Measurements from ENCODE around the gene HOXD12. TPM values are rescaled to one million over a fixed set of nuclear protein-coding genes. Genes with fewer than 3 reads are reported as not detected.
A peak's percentile ranks its signal among the peaks of the same experiment; 100 is the strongest.

HOXD12 gene
- polyA plus RNA-seq, 12 donors: 0.15 to 0.37 TPM; not detected in 10

DNA sequence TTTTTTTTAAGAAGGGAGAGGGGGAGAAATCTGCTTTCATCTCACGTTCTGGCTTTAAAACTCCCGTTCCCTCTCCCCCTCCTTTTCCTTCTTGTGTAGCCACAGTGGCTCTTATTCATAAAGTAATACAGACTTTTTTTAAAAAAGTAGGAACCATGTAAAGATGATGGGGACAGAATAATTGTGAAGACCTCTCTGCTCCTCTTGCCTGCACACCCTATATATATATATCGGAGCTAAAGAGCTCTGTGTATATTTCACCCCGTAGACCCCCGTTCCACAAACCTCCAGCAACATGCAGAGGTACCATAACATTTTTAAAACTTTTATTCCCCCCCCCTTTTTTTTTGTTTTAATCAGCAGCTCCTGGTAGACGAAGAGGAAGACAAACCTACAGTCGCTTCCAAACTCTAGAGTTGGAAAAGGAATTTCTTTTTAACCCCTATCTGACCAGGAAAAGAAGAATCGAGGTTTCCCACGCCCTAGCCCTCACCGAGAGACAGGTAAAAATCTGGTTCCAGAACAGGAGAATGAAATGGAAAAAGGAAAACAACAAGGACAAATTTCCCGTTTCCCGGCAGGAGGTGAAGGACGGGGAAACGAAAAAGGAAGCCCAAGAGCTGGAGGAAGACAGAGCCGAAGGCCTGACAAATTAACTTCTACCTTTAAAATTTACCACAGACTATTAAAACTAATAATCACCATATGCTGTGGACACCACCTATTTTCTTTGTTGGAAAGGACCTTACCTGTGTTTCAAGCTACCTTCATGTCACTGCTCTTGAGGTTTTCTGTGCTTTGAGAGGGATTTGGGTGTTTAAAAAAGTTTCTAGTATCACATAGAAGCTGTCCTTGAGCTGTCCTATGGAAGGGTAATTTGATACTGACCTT, 31.6 kb downstream of the HOXD12 start:
- DNase-seq: no peak

DNA sequence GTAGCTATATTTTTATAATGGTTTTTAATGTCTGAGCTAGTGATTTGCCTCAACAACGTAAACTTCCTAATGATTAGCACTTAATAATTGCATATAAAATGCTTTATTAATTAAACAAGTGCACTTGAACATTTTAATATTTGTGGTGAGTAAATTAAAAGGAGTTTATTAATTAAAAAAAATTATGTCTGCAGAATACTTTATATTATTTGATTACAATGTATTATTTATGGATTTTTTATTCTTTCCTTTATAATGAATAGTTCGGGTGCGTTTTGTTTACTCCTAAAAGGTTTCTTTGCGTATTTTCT, 32.2 kb downstream of the HOXD12 start:
- DNase-seq: no peak

DNA sequence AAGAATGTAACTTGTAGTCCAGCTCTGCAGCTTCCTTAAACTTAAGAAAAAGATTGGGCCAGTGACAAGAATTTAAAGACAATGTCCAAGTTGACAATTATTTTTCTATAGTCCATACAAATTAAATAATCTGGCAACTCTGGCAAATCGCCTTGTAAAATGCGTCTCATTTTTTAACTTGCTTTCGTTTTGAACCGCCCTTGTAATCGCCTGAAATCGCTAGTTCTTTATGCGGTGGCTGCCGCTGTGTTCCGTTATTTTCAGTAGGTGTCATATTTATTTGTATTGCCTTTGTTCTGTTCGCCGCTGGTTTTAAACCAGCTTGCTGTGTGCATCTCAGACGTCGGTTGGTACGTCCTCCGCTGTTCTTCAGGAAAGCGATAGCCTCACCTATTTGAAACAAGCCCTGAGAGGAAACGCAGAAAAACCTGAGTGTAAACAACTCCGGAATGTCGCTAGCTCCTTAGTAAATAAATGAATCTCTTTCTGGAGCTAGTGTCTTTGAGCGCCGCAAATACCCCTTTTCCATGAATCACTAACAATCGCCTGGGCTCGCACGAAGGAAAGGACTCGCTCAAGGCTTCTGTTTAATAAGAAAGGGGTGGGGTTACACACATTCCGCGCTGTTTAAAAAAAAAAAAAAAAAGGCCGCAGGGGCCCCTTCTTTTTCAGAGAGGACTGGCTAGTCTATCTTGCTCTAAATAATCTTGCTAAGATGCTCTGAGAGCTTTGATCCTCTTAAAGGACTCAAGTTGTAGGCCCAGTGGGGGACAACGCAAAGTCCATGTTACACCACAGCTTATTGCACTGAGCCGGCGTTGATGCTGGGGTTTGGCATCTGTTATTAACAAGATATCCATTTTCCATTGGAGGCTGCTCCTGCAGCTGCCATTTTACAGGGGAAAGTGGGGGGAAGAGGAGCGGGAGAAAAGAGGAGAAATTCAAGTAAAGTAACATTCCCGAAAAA, 32.9 kb downstream of the HOXD12 start:
- no peak for DNase-seq

DNA sequence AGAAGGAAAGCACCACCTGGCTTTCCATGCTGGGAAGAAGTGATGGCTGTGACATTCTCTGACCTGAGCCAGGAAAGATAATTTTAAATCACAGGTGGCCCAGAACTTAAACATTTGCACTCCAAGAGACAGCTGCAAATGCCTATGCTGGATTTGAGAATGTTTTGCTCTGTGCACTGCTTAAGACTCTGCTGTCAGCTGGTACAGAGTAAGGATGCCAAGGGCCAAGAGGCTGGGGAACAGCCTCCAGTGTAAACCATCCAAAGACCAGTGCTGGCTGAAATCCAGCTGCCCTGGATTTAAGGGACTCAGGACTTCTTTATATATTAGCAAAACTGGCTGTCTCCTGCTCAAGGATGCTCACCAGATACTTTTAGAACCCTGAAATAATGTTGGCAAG, 33.8 kb downstream of the HOXD12 start:
- no peak for DNase-seq

DNA sequence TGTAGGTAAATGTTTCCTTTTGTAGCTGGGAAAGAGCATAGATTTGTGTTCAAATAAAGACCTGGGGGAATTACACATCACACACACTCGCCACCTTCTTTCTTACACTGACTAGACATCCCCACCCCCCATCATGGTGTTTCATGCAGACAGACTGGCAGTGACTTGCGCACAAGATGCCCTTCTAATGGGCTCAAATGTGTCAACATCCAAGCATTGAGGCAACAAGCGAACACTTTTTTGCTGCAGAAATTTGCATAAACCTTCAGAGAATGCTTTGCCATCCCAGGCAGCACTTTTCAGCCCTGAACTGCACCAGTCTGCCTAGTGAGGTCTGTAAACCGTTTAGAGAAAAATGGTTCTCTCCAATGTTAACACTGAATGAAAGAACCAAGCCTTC, 34.4 kb downstream of the HOXD12 start:
- no peak for DNase-seq

DNA sequence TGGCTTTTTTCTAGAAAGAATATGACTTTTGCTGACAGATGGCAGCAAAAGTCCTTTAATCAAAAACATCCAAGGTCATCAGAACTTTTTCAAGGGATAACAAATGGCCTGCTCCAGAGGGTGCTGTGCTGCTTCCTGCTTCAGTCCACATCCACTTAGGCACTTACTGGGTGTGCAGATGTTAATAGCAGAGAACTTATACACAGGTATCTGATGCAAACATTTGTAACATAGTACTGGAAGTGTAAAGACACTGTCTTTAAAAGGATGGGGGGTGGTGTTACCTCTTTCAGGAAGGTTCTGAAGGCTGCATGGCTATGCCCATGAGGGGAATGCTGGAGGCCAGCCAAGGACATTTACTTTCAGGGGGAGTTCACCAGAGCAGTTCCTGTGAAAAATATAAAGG, 35.4 kb downstream of the HOXD12 start:
- DNase-seq: no peak

DNA sequence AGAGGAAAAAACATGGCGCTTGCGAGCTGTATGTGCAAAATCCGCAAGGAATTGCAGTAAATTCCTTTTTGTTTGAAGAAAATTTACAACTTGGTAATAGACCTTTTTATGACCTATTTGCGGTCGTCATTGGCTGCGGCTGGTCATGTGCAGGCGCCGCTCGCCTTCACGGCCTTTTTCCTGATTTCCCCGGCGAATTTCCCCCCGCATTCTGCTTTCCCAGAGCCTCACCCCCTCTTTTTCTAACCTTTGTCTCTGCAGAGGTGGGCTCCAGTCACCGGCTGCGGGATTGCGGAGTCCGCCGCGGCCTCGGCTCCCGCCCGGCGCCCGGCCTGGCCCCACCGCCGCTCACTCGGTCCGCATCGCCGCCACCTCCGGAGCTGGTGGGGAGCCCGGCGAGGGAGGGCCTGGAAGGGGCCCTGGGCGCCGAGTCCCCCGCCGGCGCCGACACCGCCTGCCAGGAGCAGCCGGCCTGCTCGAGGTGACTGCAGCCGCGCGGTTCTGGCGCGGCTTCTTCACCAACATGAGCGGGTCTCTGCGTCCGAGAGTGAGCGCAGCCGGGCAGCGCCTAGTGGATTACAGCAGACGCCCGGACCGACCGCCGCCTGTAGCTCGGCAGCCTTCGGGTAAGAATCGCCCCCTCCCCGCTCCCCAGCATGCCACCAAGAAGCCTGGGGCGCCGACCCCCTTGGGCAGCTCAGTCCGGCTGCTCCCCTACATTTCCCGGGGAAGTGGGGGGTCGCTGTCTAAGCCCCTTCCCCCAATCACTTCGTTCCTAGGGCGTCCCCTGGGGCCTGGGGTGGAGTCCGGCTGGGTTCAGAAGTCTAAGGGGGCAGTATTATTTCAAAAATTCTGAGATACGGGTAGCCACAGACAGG, 37.0 kb downstream of the HOXD12 start:
- peak; percentile 77 for DNase-seq

DNA sequence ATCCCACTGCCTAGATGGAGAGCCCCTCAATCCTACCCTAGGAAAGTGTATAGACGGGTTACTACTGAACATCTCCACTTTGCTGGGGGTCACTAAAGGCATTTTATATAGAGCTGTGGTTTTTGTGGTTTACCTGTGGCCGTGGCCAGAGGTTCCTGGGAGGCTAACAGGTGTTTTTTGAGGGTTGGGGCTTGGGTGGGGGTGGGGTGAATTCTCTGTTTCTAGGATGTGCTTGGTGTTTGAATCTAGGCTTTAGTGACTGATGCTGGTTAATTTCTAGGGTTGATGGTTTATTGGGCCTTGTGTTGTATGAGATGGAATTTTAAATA, 37.6 kb downstream of the HOXD12 start:
- DNase-seq: no peak

DNA sequence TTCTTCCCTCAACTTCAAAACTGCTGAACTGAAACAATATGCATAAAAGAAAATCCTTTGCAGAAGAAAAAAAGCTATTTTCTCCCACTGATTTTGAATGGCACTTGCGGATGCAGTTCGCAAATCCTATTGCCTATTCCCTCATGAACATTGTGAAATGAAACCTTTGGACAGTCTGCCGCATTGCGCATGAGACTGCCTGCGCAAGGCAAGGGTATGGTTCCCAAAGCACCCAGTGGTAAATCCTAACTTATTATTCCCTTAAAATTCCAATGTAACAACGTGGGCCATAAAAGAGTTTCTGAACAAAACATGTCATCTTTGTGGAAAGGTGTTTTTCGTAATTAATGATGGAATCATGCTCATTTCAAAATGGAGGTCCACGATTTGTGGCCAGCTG, 38.3 kb downstream of the HOXD12 start:
- DNase-seq: no peak

DNA sequence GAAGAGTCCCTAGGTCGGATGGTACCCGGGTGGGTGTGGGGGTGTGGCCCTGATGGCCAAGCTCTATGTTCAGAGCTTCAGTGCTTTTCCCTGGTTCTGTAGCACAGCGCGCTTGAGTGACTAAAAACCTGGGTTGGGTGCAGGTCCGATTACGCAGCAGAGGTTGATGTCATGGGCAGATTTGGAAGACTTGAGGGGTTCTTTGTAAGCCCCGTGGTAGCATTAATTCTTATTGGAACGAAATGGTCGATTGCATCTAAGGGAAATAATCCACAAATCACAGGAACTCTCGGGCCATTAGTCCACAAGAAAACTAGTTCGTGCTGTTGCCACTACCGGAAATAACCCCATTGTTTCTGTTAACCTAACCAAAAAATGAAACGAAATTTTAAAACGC, 38.9 kb downstream of the HOXD12 start:
- no peak for DNase-seq

DNA sequence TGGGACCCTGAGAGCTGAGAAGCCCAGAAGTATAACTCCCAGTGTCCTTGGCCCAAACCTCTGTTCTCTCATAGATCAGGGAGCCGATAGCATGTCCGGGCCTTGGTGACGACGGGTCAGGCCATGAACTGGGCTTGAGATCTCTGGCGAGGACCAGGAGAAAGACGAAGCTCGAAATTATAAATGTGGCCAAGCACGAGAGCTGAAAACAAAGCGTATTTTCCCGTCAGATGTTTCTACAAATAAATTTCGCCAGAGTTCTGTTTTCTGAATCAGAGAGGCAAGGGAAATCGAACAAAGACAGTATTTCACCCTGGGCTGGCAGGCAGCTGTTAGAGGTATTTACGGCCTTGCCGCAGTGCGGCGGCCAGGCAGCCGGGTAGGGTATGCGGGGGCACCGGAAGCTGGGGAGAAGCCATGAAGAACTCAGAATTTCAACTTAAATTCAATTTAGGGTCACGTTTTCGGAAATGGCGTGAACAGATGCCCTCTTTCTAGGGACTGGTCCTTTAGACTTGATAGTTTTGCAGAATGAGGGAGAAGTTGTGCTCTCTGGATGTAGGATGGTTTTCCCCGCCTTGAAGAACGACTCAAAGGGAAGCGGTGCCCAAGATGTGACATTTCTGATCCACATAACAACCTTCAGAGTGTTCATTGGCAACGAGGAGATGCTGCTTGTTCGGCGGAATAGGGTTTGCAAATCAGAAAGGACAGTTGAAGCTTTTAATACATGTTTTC, 39.5 kb downstream of the HOXD12 start:
- no peak for DNase-seq

DNA sequence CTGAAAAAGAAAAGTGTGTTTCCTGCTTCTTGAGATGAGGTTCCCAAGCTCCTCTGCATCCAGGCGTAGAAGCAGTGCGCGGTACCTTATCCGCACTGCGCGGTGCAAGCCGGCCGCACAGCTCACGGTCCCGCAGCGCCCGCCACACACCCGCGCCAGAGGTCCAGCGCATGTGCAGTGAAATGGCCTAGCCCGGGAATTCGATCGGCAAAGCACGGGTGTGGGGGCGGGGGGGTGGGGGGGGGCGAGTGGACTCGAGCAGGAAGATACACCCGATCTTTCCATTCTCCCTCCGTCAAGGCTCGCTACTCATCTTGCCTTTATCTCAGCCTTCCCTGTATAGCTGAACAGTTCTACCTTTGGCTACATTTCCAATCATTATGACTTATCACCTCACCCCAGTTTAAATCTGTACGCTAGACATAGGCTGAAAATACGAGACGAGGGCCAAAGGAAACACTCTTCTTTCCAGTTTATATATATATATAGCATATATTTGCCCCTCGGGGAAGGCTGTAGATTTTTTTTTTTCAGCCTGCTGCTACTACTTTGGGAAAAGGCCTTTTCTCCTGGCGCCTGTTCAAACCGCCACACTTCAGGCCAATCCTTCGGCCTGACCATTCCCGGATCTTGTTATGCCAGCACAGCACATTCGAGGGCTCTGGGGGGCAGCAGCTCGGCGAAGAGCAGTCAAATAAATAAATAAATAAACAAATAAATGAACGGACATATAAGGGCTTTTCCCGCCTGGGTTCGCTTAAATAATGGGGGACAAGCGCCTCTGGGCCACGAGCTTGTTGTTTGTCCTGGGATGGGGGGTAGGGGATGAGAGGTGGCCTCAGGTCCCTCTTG, 40.3 kb downstream of the HOXD12 start:
- no peak for DNase-seq

DNA sequence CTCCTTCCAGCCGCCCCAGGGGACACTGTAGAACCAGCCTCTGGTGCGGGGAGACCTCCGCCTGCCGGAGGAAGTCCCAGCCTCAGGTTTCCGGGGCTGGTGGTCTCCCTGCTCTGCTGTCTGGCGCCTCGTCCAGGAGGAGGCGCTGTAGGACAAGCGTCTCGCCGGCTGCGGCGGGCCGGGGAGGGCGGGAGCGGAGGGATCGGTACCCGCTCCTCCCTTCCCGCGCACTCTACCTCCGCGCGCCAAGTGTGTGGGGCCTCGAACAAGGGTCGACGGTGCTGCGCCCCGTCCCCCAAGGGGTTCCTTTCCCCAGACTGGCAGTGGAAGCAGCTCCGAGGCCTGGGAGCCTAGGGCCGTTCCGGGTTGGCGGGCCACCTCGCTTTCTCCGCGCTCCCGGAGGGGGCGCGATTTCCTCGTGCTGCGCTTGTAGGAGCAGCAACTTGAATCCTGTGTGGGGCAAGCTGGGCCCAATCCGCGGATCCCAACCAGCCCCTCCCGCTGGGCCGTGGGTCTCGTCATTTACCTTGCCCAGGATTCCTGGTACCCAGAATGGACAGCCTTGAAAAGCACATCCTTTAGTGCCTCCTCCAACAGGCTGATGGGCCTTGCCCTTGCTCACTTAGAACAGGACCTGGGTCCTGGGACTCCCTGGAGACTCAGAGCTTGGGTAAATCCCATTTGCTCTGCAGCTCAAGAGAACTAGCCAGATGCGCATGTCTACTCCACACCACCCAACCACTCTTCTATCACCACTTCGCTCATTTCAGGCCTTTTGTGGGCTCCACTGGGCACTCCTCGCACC, 41.1 kb downstream of the HOXD12 start:
- peak; percentile 93 for DNase-seq

DNA sequence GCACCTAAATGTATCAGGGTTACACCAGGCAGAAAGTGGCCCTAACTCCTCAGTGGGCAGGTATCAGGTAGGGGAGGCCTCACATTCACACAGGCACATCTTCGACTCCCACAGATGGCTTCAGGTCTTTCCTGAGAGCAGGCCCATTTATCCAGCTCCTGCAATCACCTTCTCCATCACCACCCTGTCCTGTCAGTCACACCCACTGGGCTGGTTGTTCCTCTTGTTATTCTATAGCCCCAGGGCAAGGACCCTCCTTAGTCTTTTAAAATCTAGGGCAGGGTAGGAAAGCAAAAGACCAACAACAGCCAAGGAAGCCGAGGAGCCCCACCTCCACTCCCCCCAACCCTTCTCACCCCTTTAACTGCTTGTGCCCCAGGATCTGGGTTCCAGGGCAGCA, 42.7 kb downstream of the HOXD12 start:
- DNase-seq: no peak

DNA sequence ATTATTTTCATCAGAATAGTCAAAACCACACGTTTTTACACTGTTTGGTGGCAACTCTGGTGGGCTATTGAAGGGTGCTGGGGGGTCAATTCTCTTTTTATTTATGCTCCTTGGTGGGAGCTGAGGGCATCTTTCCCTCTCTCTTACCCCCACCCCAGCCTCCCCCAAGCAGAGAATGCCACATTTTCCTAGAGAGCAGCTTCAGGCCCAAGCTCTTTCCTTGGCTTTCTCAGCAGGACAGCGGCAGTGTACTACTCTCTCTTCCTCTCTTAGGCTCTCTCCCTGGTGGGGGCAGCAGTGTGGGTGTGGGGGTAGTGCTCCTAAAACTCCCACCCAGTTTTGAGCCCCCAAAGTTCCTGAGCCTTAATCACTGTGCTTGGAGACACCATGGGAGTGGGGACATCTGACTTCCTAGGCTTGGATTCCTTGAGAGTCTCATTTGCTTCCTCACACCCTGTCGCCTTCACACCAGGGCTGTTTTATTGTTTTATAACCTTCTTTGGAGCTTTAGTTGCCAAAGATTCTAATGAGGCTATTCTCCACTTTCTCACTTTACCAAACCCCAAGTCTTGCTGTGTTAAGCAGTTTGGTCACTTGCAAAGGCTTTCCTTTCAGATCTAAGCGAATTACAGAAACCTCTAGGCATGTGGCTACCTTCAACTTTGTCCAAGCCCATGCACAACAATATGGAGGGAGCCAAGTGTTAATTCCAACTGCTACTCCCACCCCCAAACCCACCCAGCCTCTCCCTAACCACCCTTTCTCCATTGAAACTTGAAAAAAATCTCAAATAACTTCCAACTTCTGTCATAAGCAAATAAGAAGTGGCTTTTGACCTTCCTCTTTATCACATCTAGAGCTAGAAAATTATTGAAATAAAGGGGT, 45.7 kb downstream of the HOXD12 start:
- DNase-seq: no peak

DNA sequence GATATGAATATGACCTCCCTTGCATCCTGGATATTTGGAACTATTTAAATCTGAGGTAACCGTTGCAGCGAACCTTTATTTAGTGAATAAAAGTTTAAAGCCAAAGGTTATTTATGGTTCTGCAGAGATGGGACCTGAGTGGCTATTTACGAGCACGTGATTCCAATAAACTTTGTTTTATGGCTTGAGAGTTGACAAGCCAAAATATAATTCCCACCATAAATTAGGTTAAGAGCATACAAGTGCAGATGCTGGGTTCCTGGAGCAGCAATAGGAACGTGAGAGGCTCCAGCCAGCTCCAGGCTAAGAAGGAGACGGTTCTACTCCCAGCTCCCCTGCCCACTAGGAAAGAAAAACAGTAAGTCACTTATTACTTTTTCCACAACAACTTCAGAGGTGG, 46.5 kb downstream of the HOXD12 start:
- no peak for DNase-seq

DNA sequence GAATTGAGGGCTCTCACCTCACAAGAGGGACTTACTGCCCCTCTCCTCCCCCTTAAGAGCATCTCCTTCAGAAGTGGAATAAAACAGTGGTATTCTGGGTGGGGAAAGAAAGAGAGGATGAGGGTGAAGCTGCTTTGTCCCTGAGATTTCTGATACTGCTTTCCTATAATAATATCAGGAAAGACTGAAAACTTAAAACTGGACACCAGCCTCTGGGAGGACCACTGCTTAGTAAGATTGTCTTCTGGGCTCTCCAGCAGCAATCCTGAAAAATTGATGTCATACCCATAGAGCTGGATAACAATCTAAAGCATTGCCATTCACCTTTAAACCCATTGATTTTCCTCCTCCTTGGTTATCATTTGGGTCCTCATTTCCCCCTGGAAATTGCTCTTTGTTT, 47.0 kb downstream of the HOXD12 start:
- no peak for DNase-seq

DNA sequence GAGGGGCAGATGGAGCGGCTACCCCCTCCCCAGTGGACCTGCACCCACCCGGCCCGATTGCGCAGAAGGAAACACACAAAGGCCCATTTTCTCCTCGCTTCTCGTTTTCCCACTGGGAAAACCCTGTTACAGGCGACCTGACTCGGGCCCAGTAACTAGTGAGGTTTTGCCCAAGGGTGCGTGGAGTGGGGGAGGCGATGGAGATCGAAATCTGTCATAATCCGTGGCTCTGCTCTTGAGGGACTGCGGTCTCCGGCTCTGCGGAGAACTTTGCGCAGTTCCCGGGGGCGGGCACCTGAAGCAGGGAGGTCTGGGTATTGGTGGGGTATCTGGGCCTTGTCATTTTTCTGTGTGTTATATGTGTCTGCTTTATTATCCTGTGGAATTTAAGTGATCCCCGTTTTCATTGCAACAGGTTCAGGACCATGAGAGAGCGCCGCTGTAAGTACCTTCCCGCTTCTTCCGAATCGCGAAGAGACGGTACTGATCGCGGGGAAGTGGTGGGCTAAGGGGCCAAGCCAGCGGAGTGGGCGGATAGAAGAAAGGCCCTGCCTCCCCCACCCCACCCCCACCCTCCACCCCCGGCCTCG, 47.7 kb downstream of the HOXD12 start:
- DNase-seq: no peak

Data from muscle of arm (tissue), 12 donors.